ENCODE measurements around the gene PRR36.

DNA sequence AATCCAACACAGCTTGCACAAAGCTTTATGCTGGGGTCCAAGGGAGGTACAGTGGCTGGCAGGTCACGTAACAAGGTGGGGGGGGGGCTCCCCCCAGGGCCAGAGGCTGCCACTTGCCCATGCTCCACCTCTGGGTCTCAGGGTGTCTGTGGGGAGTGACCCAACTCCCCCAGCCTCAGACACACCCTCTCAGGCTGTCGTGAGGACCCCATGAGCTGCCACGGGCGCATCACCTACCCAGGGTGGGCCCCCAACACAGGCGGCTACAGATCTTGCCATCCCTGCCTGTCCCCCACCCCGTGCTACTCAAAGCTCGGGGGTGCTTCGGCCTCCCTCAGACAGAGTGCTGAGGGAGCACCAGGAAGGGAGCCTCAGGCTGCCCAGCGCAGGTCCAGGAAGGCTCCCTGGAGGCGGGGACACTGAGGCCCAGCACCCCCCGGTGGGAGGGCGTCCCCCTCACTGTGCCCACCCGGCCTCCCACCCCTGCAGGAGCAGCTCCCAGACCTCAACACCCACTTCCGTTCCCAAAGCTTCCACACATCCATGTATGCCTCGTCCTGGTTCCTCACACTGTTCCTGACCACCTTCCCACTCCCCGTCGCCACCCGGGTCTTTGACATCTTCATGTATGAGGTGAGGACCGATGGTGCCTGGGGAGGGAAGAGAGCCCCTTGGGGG lies 23.1 kb downstream of the PRR36 start:
- TF ChIP-seq POLR2A (IDR thresholded peaks at IDR 0.05): no peak
- TF ChIP-seq, protein P1, sequence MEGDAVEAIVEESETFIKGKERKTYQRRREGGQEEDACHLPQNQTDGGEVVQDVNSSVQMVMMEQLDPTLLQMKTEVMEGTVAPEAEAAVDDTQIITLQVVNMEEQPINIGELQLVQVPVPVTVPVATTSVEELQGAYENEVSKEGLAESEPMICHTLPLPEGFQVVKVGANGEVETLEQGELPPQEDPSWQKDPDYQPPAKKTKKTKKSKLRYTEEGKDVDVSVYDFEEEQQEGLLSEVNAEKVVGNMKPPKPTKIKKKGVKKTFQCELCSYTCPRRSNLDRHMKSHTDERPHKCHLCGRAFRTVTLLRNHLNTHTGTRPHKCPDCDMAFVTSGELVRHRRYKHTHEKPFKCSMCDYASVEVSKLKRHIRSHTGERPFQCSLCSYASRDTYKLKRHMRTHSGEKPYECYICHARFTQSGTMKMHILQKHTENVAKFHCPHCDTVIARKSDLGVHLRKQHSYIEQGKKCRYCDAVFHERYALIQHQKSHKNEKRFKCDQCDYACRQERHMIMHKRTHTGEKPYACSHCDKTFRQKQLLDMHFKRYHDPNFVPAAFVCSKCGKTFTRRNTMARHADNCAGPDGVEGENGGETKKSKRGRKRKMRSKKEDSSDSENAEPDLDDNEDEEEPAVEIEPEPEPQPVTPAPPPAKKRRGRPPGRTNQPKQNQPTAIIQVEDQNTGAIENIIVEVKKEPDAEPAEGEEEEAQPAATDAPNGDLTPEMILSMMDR (IDR thresholded peaks at IDR 0.05): no peak

Data from uterus (tissue), 2 donors.